DOHH2 (cell line): Measurements from ENCODE around the gene HIVEP1.

Experiments used
- CTCF ChIP-seq: fragments of 200-600 bp; sonication (generic); IDR thresholded peaks from one replicate; pipeline ENCODE4 v1.5.1; 2014; ENCODE audit warnings: antibody characterized with exemption, mild to moderate bottlenecking, low read depth, low read length; ENCODE audit not compliant: poor library complexity, severe bottlenecking
- EZH2phosphoT487 ChIP-seq: fragments of 200-600 bp; sonication (generic); IDR thresholded peaks from 2 replicates; pipeline ENCODE4 v1.6.1; 2017; ENCODE audit warnings: borderline replicate concordance, mild to moderate bottlenecking, antibody characterized with exemption, low read length, moderate library complexity, mixed read lengths

- TF ChIP-seq CTCF (no peak), EZH2phosphoT487 (no peak)
Observed at GRCh38 chr6:12024216-12024615, 12.1 kb downstream of the HIVEP1 start.
